Subcutaneous abdominal adipose tissue (tissue), 5 donors: ENCODE results near the gene FRMPD4.

Experiments used
- H3K27ac ChIP-seq: one replicate; pipeline ENCODE4 v1.7.0; 2013; ENCODE audit warnings: low read depth, mild to moderate bottlenecking, inconsistent platforms, low read length, moderate library complexity
- H3K27me3 ChIP-seq, 5 donors: one replicate each; pipeline ENCODE4 v1.7.0; 2013; ENCODE audit warnings: low read length in 5 of 5, inconsistent platforms in 1 of 5; ENCODE audit not compliant: control insufficient read depth in 5 of 5, insufficient read depth in 4 of 5
- H3K36me3 ChIP-seq, 5 donors: one replicate each; pipeline ENCODE4 v1.7.0; 2013; ENCODE audit warnings: low read length in 5 of 5; ENCODE audit not compliant: control insufficient read depth in 5 of 5, insufficient read depth in 5 of 5
- H3K4me1 ChIP-seq, 5 donors: one replicate each; pipeline ENCODE4 v1.7.0; 2013; ENCODE audit warnings: low read length in 5 of 5, mild to moderate bottlenecking in 3 of 5, moderate library complexity in 1 of 5; ENCODE audit not compliant: control insufficient read depth in 5 of 5, insufficient read depth in 5 of 5
- H3K4me3 ChIP-seq, 5 donors: one replicate each; pipeline ENCODE4 v1.7.0; 2013; ENCODE audit warnings: low read length in 5 of 5, low read depth in 1 of 5
- H3K9ac ChIP-seq, 5 donors: one replicate each; pipeline ENCODE4 v1.7.0; 2013; ENCODE audit warnings: low read length in 5 of 5, mild to moderate bottlenecking in 4 of 5, moderate library complexity in 3 of 5
- H3K9me3 ChIP-seq, 5 donors: one replicate each; pipeline ENCODE4 v1.7.0; 2013; ENCODE audit warnings: low read length in 5 of 5; ENCODE audit not compliant: control insufficient read depth in 5 of 5
- donor health status: healthy.
- donor health status: healthy.
- donor health status: healthy.
- donor health status: healthy.
- donor health status: healthy.

The FRMPD4 gene

GRCh38 chrX:12681047-12681446 is 542.8 kb downstream of the FRMPD4 start:
- H3K27ac ChIP-seq = no peak overlapping the region
- no peak overlapping the region for H3K9ac ChIP-seq
- peaks cover 0 to 5% (median 3%) of the 10 kb centered on the region in 5 donors for H3K9me3 ChIP-seq
- peaks cover 0 to 5% (median 4%) of the 10 kb centered on the region in 5 donors for H3K27me3 ChIP-seq
- H3K4me1 ChIP-seq = no peaks in the 10 kb centered on the region
- no peak overlapping the region for H3K4me3 ChIP-seq
- no peaks in the 10 kb centered on the region for H3K36me3 ChIP-seq

- Histone ChIP-seq H3K9me3 (no peaks in the 10 kb centered on the region), H3K36me3 (no peaks in the 10 kb centered on the region), H3K4me1 (no peaks in the 10 kb centered on the region), H3K4me3 (no peak overlapping the region), H3K27ac (no peak overlapping the region), H3K27me3 (peaks cover 0 to 8% (median 4%) of the 10 kb centered on the region in 5 donors), H3K9ac (no peak overlapping the region)
These were observed 547.3 kb downstream of the FRMPD4 start for GRCh38 chrX:12685541-12685940.

GRCh38 chrX:12686331-12686730 is 548.1 kb downstream of the FRMPD4 start:
- H3K9ac ChIP-seq = no peak overlapping the region
- H3K27me3 ChIP-seq = peaks cover 0 to 8% (median 4%) of the 10 kb centered on the region in 5 donors

GRCh38 chrX:12690646-12691045 is 552.4 kb downstream of the FRMPD4 start:
- Histone ChIP-seq H3K9me3 (no peaks in the 10 kb centered on the region), H3K27ac (no peak overlapping the region), H3K27me3 (peaks cover 0 to 12% (median 3%) of the 10 kb centered on the region in 5 donors), H3K9ac (no peak overlapping the region), H3K4me3 (no peak overlapping the region), H3K4me1 (no peaks in the 10 kb centered on the region), H3K36me3 (no peaks in the 10 kb centered on the region)

More at GRCh38 chrX:12686331-12686730, 548.1 kb downstream of the FRMPD4 start:
- Histone ChIP-seq H3K36me3 (no peaks in the 10 kb centered on the region), H3K4me3 (no peak overlapping the region), H3K9me3 (no peaks in the 10 kb centered on the region), H3K27ac (no peak overlapping the region), H3K4me1 (no peaks in the 10 kb centered on the region)

- H3K27ac ChIP-seq = no peak overlapping the region
- no peak overlapping the region for H3K9ac ChIP-seq
- peaks cover 0 to 7% (median 5%) of the 10 kb centered on the region in 5 donors for H3K27me3 ChIP-seq
- H3K4me3 ChIP-seq = no peak overlapping the region
- H3K4me1 ChIP-seq = no peaks in the 10 kb centered on the region
- no peaks in the 10 kb centered on the region for H3K36me3 ChIP-seq
- no peaks in the 10 kb centered on the region for H3K9me3 ChIP-seq
These were observed 555.5 kb downstream of the FRMPD4 start for GRCh38 chrX:12693754-12694153.

GRCh38 chrX:12700745-12701144 is 562.5 kb downstream of the FRMPD4 start:
- Histone ChIP-seq H3K9ac (no peak overlapping the region), H3K27ac (no peak overlapping the region), H3K9me3 (no peaks in the 10 kb centered on the region), H3K27me3 (peaks cover 4 to 9% (median 7%) of the 10 kb centered on the region in 5 donors), H3K4me3 (no peak overlapping the region), H3K4me1 (no peaks in the 10 kb centered on the region), H3K36me3 (no peaks in the 10 kb centered on the region)

GRCh38 chrX:12701628-12702027 is 563.4 kb downstream of the FRMPD4 start:
- no peak overlapping the region for H3K27ac ChIP-seq

GRCh38 chrX:12702509-12703091 is 564.3 kb downstream of the FRMPD4 start:
- no peaks in the 10 kb centered on the region for H3K9me3 ChIP-seq
- no peaks in the 10 kb centered on the region for H3K4me1 ChIP-seq
- H3K36me3 ChIP-seq = no peaks in the 10 kb centered on the region
- no peak overlapping the region for H3K4me3 ChIP-seq
- peaks cover 2 to 9% (median 4%) of the 10 kb centered on the region in 5 donors for H3K27me3 ChIP-seq
- H3K27ac ChIP-seq = no peak overlapping the region
- no peak overlapping the region for H3K9ac ChIP-seq

More at GRCh38 chrX:12701628-12702027, 563.4 kb downstream of the FRMPD4 start:
- Histone ChIP-seq H3K27me3 (peaks cover 4 to 9% (median 7%) of the 10 kb centered on the region in 5 donors), H3K36me3 (no peaks in the 10 kb centered on the region), H3K4me3 (no peak overlapping the region), H3K9ac (no peak overlapping the region), H3K4me1 (no peaks in the 10 kb centered on the region), H3K9me3 (no peaks in the 10 kb centered on the region)

GRCh38 chrX:12704706-12705105 is 566.4 kb downstream of the FRMPD4 start:
- Histone ChIP-seq H3K4me1 (no peaks in the 10 kb centered on the region), H3K27ac (no peak overlapping the region), H3K36me3 (no peaks in the 10 kb centered on the region), H3K9ac (no peak overlapping the region), H3K4me3 (no peak overlapping the region), H3K27me3 (peaks cover 0 to 15% (median 8%) of the 10 kb centered on the region in 5 donors), H3K9me3 (no peaks in the 10 kb centered on the region)

- H3K9ac ChIP-seq = no peak overlapping the region
- H3K27me3 ChIP-seq = peaks cover 0 to 11% (median 4%) of the 10 kb centered on the region in 5 donors
- no peak overlapping the region for H3K27ac ChIP-seq
- no peak overlapping the region for H3K4me3 ChIP-seq
- no peaks in the 10 kb centered on the region for H3K4me1 ChIP-seq
- no peaks in the 10 kb centered on the region for H3K36me3 ChIP-seq
- H3K9me3 ChIP-seq = no peaks in the 10 kb centered on the region
These were observed 570.8 kb downstream of the FRMPD4 start for GRCh38 chrX:12709047-12709446.
